HepG2 (cell line): ENCODE data around the gene UNC13D. TPM values are rescaled to one million over a fixed set of nuclear protein-coding genes. Genes with fewer than 3 reads are reported as not detected.

Source experiments
- ASH2L ChIP-seq: fragments of 300-600, 200-600 bp; sonication (generic); IDR thresholded peaks from 2 replicates; pipeline ENCODE4 v1.7.0; 2017; ENCODE audit warnings: low read depth, mild to moderate bottlenecking, moderate library complexity, mixed read lengths, low read length; ENCODE audit not compliant: insufficient read length
- CSRNP1 ChIP-seq: sonication (generic); formaldehyde crosslinking; IDR thresholded peaks from 2 replicates; pipeline ENCODE4 v1.8.1; 2023; ENCODE audit warnings: mild to moderate bottlenecking, missing genetic modification reagents
- DNMT1 ChIP-seq: sonication (generic); formaldehyde crosslinking; IDR thresholded peaks from 2 replicates; pipeline ENCODE4 v1.5.1; 2020; ENCODE audit warnings: mild to moderate bottlenecking, missing genetic modification reagents
- FOXJ3 ChIP-seq: sonication (generic); formaldehyde crosslinking; IDR thresholded peaks from 2 replicates; pipeline ENCODE4 v1.4.0; 2020; ENCODE audit warnings: missing genetic modification reagents, mild to moderate bottlenecking, borderline replicate concordance
- KLF15 ChIP-seq: sonication (generic); formaldehyde crosslinking; IDR thresholded peaks from 2 replicates; pipeline ENCODE4 v1.8.1; 2023; ENCODE audit warnings: borderline replicate concordance, mild to moderate bottlenecking, inconsistent platforms, missing genetic modification reagents, mixed read lengths
- MBD4 ChIP-seq: IDR thresholded peaks from 2 replicates; pipeline ENCODE4 v1.6.1; 2012; ENCODE audit warnings: low read length, inconsistent platforms, borderline replicate concordance
- MXD1 ChIP-seq: sonication (generic); formaldehyde crosslinking; IDR thresholded peaks from 2 replicates; pipeline ENCODE4 v1.4.0; 2020; ENCODE audit warnings: mild to moderate bottlenecking, missing genetic modification reagents
- NFYB ChIP-seq: sonication (generic); formaldehyde crosslinking; IDR thresholded peaks from 2 replicates; pipeline ENCODE4 v1.4.0; 2020; ENCODE audit warnings: missing genetic modification reagents
- POLR2AphosphoS2 ChIP-seq: IDR thresholded peaks from 2 replicates; pipeline ENCODE4 v1.6.1; 2011; ENCODE audit warnings: low read depth, low read length, improper control_type of control experiment
- RBM39 ChIP-seq: fragments of 200-400 bp; formaldehyde crosslinking; IDR thresholded peaks from one replicate; pipeline ENCODE4 v1.6.1; 2018; ENCODE audit warnings: antibody characterized with exemption, mild to moderate bottlenecking, low read depth, low read length; ENCODE audit not compliant: poor library complexity, severe bottlenecking
- SNRNP70 ChIP-seq: fragments of 200-400 bp; formaldehyde crosslinking; IDR thresholded peaks from 2 replicates; pipeline ENCODE4 v1.6.1; 2017; ENCODE audit warnings: mild to moderate bottlenecking, low read depth, low read length, moderate library complexity
- TBP ChIP-seq: sonication (generic); formaldehyde crosslinking; IDR thresholded peaks from 2 replicates; pipeline ENCODE4 v1.5.0; 2020; ENCODE audit warnings: missing genetic modification reagents
- TFDP2 ChIP-seq: sonication (generic); formaldehyde crosslinking; IDR thresholded peaks from 2 replicates; pipeline ENCODE4 v1.4.0; 2020; ENCODE audit warnings: missing genetic modification reagents
- TGIF2 ChIP-seq: IDR thresholded peaks from 2 replicates; pipeline ENCODE4 v1.6.1; 2016; ENCODE audit warnings: control low read depth, missing compliant biosample characterization
- TP53 ChIP-seq: sonication (generic); formaldehyde crosslinking; conservative IDR thresholded peaks from 2 replicates; pipeline ENCODE4 v1.4.0; 2020; ENCODE audit warnings: missing genetic modification reagents
- ZBTB43 ChIP-seq: sonication (generic); formaldehyde crosslinking; conservative IDR thresholded peaks from 2 replicates; pipeline ENCODE4 v1.4.0; 2020; ENCODE audit warnings: missing genetic modification reagents
- ZC3H13 ChIP-seq: sonication (generic); formaldehyde crosslinking; IDR thresholded peaks from 2 replicates; pipeline ENCODE4 v1.8.1; 2023; ENCODE audit warnings: mild to moderate bottlenecking, missing genetic modification reagents, moderate library complexity
- ZNF512 ChIP-seq: sonication (generic); formaldehyde crosslinking; IDR thresholded peaks from 2 replicates; pipeline ENCODE4 v1.4.0; 2020; ENCODE audit warnings: mild to moderate bottlenecking, missing genetic modification reagents
- ZNF556 ChIP-seq: sonication (generic); formaldehyde crosslinking; IDR thresholded peaks from 2 replicates; pipeline ENCODE4 v1.4.0; 2020; ENCODE audit warnings: mild to moderate bottlenecking, missing genetic modification reagents, borderline replicate concordance
- ZNF569 ChIP-seq: sonication (generic); formaldehyde crosslinking; IDR thresholded peaks from 2 replicates; pipeline ENCODE4 v1.5.0; 2020; ENCODE audit warnings: mild to moderate bottlenecking, missing genetic modification reagents, moderate library complexity, borderline replicate concordance
- polyA plus RNA-seq, 8 experiments: library from polyadenylated mRNA; depleted of rRNA in 3 of 8; stranded (reverse) in 7 of 8; unstranded in 1 of 8; fragments of >200 nt; fragmentation: Illumina TruSeq in 4 of 8; extraction: Trizol in 4 of 8; gene quantifications; 2 replicates each; pipeline versions ENCODE4 v1.2.1 to v1.2.3, GENCODE V29; 2011 to 2016; ENCODE audit warnings: low read depth in 4 of 8, missing spikeins in 1 of 8, mixed read lengths in 1 of 8; ENCODE audit not compliant: insufficient read depth in 1 of 8
- total RNA-seq, 5 experiments: library from RNA; depleted of rRNA; stranded (reverse); fragments of >200 nt; fragmentation: Illumina TruSeq; extraction: Trizol; gene quantifications; 2 replicates each; pipeline ENCODE4 v1.2.3, GENCODE V29; 2016; ENCODE audit warnings: low read depth in 1 of 5

UNC13D gene
- total and polyA plus RNA-seq, 2 of the 13 experiments (the other 11 are each of a cell fraction or from before 2014, with no cell fraction given) = 29.7 to 42.7 TPM

- TF ChIP-seq ZNF512 (CRISPR knock-in tag) (no peak), TFDP2 (no peak), MBD4 (no peak), NFYB (CRISPR knock-in tag) (peak; percentile 39; the same call in 1 of the 2 replicates), DNMT1 (CRISPR knock-in tag) (no peak), MXD1 (no peak), KLF15 (CRISPR knock-in tag) (no peak), CSRNP1 (CRISPR knock-in tag) (peak; percentile 93; the same call in 1 of the 2 replicates), SNRNP70 (no peak), ZBTB43 (no peak), POLR2AphosphoS2 (peak; percentile 55; the same call in 1 of the 2 replicates), ZC3H13 (CRISPR knock-in tag) (no peak), ZNF569 (CRISPR knock-in tag) (no peak), RBM39 (no peak), TGIF2 (CRISPR knock-in tag) (peak; percentile 70; the same call in 1 of the 2 replicates), ZNF556 (CRISPR knock-in tag) (0 out of 2 replicates have a peak, but pooled peaks have one; percentile 3), ASH2L (peak; percentile 94), TBP (CRISPR knock-in tag) (peak; percentile 97; the same call in 1 of the 2 replicates), FOXJ3 (CRISPR knock-in tag) (peak; percentile 69; the same call in 1 of the 2 replicates), TP53 (peak; percentile 69; the same call in 1 of the 2 replicates)
- TF ChIP-seq, all 625 proteins: peak for 172
Observed at GRCh38 chr17:75784473-75785015, 59.7 kb downstream of the UNC13D start, which contains the start of gene UNK (continued).
